ENCODE data around the gene PRR5L.
"Not testable (repeated sequence)": the region's sequence is repeated elsewhere in the genome, so short reads cannot be mapped to it uniquely, and the experiment has no call there.

PRR5L gene

DNA sequence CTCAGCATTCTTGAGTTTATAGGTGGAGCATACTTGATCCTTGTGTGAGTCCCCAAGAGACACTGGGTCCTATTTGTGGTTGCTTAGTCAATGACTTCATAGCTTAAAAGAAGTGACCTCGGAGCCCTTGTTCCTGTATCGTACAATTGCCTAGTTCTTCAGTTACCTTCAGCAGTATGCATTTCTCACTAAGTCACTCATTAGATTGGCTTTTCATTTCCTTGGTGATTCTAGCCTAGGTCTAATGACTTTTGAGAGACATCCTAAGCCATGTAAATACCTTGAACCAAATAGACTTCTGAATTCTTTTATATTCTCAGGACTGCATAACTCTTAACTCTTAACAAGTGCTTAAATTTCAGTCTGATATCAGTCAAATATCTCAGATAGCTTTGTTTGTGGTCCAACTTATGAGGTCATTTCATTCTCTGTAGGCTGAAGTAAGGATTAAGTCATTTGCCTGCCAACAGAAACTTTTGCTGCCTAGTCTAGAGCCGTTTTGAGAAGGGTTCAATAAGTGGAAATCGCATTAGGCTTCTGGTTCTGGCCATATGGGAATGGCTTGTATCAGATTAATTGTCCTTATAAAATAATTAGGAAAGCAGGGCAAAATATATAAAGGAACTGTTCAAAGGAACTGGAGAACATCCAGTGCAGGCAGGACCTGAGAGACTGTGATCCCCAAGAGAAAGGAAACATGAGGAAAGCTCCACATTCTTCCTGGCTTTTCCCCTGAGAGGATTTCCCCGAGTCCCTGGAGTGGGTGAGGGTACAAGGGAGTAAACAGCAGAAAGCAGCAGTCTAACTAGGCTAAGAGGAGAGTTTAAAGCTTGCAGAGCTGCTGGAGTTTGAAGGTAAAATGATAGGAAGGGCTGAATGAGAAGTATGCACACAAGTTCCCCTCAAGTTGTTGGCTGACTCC, 174.1 kb downstream of the PRR5L start:
- no peak for DNase-seq

DNA sequence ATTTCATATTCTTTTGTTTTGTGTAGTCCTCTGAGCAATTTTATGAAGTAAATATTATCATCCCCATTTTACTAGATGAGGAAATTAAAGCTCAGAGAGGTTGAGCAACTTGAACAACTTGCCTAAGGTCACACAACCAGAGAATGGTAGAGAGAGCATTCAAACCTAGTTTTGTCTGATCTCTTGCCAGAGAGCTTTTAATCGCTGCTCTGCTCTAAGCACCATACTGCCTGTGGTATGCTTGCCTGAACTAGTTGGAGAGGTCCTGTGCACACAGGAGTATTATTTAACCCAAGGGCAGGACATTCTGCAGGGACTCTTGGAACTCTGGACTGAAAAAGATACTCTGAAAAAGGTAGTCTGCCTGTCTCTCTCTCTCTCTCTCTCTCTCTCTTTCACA, 175.5 kb downstream of the PRR5L start:
- DNase-seq, result no peak

DNA sequence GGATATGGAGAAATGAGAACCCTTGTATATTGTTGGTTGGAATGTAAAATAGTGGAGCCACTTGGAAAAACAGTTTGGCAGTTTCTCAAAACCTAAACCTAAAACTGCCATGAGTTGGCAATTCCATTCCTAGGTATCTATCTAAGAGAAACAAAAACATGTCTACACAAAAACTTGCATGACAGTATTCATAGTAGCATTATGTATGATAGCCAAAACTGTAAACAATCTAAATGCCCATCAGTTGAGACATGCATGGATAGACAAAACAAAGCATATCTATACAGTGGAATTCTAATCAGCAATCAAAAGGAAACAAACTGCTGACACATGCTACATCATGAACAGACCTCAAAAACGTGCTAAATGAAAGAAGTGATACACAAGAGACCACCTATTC, 179.1 kb downstream of the PRR5L start:
- DNase-seq, result no peak

DNA sequence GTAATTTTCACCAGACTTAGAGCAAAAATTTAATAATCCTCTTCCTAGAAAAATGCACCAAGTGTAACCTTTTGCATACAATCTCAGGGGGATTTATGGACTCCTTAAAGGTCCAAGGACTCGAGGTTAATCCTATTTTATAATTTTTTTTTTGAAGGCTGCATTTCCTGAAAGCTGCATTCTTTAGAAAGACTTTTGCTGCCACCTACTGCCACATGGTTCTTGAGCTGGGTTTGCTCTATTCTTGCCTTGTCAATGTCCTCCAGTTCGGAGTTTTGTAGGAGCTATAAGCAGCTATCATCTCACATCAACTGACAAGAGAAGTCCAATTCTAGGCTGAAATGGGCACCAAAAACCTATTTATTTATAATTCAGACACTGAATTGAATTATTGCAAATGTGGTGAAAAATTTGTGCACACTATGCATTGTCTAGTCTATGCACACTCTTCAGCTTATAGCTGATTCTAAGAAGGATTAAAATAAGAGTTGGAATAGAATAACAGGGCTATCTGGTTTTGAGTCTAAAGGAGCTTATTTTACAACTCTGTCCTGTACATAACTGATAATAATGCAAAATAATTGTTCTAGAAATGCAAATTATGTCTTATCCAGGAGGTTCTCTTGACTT, 182.7 kb downstream of the PRR5L start:
- DNase-seq, result peak; percentile 57

DNA sequence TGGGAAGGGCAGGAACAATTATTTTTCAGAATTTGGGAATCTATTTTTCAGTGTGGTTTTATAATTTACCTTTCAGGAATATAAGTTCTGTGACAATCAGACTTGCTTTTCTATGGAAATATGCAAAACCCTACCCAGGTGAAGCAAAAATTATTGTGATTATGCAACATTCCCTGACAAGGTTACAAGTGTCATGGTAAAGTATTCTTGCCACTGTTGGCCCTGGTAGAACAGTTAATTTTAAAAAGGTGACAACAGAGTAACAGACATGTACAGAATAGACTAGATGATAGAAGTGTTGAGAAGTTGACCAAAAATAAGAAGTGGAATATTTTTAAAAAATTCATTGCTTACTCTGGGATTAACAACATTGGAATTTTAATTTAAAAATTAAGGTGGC, 184.7 kb downstream of the PRR5L start:
- DNase-seq, result no peak

DNA sequence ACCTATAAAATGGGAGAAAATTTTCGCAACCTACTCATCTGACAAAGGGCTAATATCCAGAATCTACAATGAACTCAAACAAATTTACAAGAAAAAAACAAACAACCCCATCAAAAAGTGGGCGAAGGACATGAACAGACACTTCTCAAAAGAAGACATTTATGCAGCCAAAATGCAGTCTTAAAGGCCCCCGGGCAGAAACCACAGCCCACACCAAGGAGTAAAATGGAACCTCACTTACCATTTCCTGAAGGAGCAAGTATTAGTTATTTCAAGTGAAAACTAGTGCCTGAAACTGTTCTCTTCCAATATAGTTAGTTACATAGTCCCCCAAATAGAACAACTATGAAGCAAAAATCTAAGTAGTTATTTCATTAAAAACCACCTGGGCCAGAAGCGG, 187.0 kb downstream of the PRR5L start:
- not testable (repeated sequence) for DNase-seq

DNA sequence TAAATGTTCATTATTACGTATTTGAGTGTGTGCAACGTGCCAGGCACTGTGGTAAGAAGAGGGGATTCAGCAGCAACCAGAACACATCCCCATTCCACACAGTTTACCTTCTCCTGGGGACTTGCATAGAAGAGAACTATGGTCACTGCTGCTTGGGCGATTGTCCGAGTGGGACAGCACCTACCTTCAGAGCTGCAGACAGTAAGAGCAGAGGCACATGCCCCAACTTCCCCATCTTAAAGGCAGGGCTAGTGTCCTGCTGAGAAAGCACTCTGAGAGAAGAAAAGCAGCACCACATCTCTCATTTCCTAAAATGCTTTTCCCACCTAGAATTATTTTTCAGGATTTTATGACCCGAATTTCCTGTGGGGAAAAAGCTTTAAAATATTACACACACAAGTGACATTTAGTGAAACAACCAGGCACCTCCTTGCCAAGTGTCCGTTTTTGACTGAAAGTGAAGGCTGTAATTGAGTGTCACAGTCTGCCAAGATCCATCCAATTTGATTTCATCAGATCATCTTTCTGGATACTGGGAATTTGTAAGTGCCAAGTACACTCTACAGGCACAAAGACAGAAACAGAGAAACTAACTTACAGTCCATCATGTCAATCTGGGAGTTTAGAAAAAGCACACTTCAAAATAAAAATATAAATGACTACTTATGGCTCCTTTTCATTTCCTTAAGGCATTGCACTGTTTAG, 189.4 kb downstream of the PRR5L start:
- no peak for DNase-seq

DNA sequence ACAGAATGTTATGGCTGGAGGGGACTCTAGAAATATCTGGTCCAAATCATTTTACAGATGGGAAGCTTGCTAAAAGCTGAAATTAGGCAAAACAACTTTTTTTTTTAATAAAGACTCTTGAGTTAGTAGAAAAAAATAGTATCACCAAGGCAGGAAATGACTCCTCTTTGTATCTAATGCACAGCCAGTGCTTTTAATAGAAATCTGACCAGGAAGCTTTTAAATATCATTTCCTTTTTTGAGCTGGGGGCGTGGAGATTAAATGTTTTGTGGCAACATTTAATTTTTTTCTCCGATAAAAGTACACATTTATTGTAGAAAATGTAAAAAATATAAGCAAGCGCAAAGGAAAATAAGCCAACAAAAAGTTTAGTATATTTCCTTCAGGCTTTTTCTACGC, 191.5 kb downstream of the PRR5L start:
- DNase-seq, result no peak

DNA sequence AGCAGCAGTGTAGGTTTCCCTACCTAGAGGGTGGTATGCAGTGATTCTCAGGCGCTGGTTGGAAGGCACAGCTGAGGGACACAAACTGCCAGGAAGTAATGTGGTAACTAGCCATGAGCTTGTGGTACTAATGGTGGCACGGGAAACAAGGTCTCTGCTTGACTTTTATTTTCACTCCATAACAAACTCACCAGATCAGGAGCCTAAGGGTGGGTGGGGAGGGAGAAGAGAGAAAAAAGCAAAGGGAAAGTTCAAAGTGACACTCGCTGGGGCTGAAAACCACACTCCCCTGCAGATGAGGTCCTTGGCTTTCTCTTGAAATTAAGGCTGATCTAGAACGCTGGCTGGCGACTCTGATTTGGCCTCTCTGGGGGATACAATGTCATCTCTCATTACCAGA, 192.0 kb downstream of the PRR5L start:
- DNase-seq, result no peak

DNA sequence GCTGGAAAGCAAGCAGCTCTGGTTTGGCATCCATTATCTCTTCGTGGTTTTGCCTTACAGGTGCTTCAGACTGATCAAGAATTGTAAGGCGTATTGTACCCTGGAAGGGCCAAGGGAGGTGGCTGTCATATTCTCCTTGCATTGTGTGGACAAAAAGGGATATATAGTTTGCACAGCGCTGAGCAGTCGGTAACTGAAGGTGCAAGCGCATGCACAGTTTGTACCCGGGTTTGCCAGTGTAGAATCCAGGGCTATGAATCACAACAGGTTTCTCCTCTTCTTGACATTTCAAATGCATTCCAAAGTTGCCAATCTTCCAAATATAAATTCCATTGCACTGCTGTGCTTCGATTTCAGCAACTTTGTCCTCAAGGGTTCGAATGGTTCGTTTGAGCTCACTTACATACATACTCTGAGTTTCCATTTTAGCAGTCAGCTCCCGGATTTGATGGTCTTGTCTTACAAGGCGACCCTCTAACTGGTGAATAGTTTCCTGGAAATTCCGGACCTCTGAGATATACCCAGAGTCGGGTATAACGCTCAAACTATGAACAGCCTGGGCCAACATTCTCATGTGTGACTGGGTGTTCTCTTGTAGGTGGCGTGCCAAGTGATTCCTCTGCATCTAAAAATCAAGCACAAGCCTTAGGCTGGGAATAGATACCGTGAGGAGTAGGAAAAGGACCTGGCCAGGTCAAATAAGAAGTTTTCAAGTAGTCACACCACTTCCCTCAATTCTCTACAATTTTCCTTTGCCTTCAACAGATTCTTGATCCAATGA, 194.1 kb downstream of the PRR5L start:
- DNase-seq, result no peak

DNA sequence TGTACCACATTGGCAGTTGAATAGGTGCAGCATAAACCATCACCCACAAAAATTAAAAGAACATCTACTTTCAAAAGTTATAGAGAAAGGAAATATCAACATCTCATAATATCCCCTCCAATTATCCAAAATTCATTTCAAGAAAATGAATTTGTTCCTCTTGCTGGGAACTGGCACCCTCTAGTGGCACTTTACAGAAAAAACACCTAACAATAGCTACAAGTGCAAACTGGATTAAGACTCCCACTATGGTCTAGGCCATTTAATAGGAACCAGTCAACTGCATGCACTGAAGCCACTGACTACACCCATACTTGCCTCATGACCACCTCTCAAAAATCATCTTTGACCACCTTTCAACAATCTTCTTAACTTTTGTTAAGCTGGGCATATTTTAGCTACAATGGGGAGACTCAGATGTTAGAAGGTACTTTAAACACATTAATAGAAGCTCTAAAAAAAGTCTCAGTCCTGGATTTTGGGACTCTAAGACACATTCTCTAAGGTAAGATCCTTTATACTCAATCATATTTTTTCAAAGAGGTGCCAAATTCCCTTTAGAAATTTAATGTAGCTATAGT, 196.7 kb downstream of the PRR5L start:
- DNase-seq, result no peak

DNA sequence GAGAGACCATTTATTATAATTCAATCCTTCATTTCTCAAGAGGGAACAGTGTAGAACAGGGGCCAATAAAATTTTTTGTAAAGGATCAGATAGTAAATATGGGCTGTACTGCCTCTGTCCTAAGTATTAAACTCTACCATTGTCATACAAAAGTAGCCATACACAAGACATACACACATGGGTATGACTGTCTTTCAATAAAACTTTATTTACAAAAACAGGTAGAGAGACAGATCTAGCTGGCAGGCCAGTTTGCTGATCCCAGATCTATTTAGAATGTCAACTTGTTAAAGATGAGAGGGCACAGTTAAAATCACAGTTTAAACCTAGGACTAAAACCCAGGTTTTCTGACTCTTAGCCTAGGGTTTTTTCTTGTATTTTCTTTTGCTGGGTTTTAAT, 197.2 kb downstream of the PRR5L start:
- no peak for DNase-seq

DNA sequence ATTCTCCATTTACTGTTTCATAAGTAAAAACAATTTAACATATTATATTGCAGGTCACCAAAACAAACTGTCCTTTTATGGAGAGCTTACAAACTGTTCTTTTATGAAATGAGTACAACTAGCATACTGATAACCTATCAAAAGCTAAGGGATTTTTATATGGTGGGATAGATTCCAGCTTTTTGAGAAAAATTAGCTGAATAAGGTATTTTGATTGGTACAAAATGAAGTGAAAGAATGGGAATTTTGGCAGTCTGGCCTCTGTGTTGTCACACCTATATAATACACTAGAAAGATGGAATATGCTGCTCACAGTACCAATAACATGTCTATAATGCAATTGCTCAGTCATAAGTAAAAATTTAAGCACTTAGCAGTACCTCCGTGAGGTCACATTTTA, 202.6 kb downstream of the PRR5L start:
- DNase-seq, result no peak

DNA sequence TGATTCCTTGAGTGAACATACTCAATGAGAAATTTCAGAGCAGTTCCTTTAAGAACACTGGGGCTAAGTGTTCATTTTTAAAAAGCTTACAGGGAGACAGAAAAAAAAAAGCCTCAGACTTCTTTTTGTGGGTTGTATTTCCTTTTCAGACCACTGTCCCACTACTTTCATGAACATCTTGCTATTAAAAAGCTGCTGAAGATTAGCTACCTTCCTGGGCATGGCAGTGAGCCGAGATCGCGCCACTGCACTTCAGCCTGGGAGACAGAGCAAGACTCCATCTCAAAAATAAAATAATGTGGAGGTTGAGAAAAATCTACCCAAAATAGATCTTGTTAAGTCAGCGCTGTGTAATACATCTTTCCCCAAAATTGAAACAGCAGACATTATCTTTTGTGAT, 203.2 kb downstream of the PRR5L start:
- no peak for DNase-seq

DNA sequence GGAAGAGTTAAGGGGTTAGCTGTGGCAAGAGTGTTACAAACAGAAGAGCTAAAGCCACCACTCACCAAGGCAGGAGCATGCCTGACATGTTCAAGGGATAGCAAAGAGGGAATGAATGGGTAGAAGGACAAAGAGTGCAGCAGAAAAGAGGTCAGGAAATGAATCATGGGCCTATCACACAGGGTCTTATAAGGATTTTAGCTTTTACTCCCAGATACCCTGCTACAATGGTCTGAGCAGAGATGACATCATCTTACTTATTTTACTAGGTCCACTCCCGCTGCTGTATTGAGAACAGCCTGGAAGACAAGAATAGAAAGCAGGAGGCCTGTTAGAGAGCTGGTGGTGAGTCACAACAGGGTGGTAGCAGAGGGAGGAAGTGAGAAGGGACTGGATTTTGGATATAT, 204.2 kb downstream of the PRR5L start:
- no peak for DNase-seq

DNA sequence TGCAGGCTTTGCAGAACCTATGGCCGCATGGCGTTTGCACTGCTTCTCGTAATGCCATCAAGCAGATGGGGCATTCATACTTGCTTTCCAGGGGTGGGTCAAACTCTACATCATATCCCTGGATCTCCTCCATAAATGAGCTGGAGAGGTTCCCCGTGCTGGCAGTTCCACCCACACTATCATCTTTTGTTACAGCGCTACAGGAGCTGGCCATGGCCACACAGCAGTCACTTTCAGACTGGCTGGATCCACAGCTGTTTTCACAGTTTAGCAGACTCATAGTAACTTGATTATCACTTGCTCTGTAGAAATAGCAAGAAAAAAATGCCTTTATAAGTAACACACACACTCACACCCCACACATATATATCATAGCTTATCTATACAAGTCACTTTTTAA, 205.1 kb downstream of the PRR5L start:
- DNase-seq, result no peak

DNA sequence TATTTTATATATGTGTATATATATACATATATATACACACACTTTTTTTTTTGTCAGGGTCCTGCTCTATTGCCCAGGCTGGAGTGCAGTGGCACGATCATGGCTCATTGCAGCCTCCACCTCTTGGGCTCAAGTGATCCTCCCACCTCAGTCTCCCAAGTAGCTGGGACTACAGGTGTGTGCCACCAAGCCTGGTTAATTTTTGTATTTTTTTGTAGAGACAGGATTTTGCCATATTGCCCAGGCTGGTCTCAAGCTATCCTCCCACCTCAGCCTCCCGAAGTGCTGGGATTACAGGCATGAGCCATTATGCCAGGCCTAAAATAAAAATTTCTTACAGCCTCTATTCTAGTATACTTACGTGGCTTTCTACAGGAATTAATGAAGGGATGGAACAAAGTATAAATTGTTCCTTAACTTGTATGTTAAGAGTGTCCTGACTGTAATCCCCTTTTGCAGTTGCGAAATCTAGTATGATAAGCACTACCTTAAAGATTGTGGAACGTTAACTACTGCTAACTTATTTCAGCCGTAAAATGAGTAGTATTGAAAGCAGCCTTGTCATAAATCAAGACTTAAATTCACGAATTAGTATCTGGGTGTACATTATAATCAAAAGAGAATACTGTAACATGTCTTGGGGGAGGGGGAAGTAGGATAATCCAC, 211.9 kb downstream of the PRR5L start:
- DNase-seq, result no peak

DNA sequence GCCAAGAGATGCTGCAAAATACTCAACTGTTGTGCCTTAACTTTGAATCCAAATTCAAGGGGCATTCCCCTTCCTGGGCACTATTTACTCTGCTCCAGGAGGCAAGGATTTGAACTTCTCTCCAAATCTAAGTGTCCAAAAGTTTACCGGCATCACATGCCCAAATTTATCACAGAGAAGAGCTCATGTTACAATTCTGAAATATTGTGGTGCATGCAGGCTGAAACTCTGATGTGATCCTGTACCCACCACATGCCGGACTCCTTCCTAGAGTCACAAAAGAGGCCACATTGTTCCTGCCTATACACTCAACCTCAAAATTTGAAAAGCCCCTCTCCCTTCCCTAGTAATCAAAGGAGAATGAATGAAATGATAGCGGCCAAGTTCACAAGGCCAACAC, 212.7 kb downstream of the PRR5L start:
- DNase-seq, result no peak

DNA sequence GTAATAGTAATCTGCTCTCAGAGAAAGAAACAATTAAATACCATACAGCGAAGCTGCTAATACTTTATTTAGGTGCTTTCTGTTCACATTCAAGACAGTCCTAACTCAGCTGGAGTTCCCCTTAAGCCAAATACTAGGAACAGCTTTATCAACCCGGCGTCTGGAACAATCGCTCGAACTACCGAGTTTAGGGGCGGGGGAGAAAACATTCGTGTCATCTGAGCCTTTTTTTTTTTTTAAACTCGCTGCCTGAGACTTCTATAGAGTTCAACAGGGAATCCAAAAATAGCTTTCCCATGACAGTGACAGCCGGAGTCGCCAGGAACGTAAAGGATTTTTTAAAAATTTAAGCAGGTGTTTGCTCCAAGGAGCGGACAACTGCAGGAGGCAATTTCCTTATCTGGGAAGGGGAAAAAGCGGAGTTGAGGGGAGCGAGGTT, 213.1 kb downstream of the PRR5L start:
- peak; percentile 42 for DNase-seq

DNA sequence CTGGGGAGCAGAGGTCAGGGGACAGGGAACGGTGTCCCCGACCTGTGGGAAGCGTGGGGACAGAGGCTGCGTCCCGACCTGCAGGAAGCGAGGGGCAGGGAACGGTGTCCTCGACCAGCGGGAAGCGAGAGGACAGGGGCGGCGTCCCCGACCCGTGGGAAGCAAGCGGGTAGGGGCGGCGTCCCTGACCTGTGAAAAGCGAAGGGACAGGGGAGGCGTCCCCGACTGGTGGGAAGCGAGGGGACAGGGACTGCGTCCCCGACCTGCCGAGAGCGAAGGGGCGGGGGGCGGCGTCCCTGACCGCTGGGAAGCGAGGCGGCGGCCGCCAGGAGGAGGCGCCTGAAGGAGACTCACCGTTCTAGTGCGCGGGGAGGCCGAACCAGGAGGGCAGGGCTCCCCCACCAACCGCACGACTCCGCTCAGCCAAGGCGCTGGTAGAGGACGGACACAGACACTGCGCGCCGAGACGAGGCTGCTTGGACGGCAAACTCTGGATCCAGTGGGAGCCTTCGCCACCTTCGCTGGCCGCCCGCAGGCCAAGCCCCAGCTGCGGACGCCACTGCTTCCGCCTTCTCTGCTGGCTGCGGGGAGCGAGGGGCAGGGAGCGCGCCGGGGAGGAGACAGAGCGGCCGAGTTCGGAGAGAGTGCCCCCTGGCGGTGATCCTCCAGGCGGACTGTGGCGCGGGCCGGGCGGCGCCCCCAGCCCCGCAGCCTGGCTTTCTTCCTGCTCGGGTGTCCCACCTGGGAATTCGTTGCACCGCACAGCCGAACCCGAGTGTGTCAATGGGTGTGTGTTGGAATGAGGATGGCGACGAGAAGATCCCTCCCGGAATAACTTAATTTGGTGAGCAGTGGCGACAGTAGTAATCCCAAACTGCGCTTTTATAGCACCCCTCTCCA, 213.9 kb downstream of the PRR5L start, which contains the start of gene TRAF6:
TRAF6 (minus strand) TSS at position 579 of the 900 bp plus-strand sequence. CDS start 8,757 bp downstream, outside the sequence.
- DNase-seq, result peak; percentile 92

DNA sequence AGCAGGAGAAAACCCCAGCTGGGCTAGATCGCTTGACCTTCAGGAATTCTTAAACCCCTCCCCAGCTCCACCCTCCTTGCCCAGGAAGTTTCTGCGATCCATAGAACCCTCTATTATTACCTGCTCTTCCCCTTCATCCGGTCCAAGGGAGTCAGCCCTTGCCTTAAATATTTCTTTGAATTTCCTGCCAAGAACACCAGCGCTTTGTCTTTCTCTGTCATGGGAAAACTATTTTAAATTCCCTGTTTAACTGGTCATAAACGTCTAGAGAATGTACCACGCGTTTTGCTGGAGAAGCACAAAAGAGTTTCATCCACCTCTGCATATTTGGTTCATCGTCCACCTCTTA, 214.5 kb downstream of the PRR5L start:
- DNase-seq, result no peak

Data from right hindlimb (tissue), 1 donor.